ENCODE measurements around the gene NDUFS1. TPM values are rescaled to one million over a fixed set of nuclear protein-coding genes. Genes with fewer than 3 reads are reported as not detected.
"Not testable (repeated sequence)": the region's sequence is repeated elsewhere in the genome, so short reads cannot be mapped to it uniquely, and the experiment has no call there.

The NDUFS1 gene
- total RNA-seq, 2 donors from 2014 or later = 30.9 to 35.2 TPM

- no peak overlapping the region for H3K4me3 Mint-ChIP-seq
- no peak overlapping the region for H3K27ac Mint-ChIP-seq
- no peaks in the 10 kb centered on the region for H3K4me1 Mint-ChIP-seq
- H3K9me3 ChIP-seq (ENCODE audit: control insufficient read depth, low read length, poor library complexity, severe bottlenecking) = no peaks in the 10 kb centered on the region
- no peaks in the 10 kb centered on the region for H3K27me3 Mint-ChIP-seq
- no peak for DNase-seq
- H3K36me3 Mint-ChIP-seq (ENCODE audit: low read depth) = no peaks in the 10 kb centered on the region
- ATAC-seq = no peak
These were observed 47.1 kb downstream of the NDUFS1 start for GRCh38 chr2:206112108-206112507.

GRCh38 chr2:206108713-206109112 lies 50.5 kb downstream of the NDUFS1 start:
- Mint-ChIP-seq H3K36me3 (ENCODE audit: low read depth) (no peaks in the 10 kb centered on the region), H3K27ac (no peak overlapping the region), H3K27me3 (no peaks in the 10 kb centered on the region), H3K4me3 (no peak overlapping the region), H3K4me1 (no peaks in the 10 kb centered on the region)
- H3K9me3 ChIP-seq (ENCODE audit: control insufficient read depth, low read length, poor library complexity, severe bottlenecking) = no peaks in the 10 kb centered on the region
- ATAC-seq (no peak), DNase-seq (no peak)

GRCh38 chr2:206105541-206105940 lies 53.7 kb downstream of the NDUFS1 start:
- H3K4me3 Mint-ChIP-seq = no peak overlapping the region
- no peak for ATAC-seq
- H3K27ac Mint-ChIP-seq = peak overlapping the region; percentile 19
- no peak for DNase-seq
- H3K9me3 ChIP-seq (ENCODE audit: control insufficient read depth, low read length, poor library complexity, severe bottlenecking) = no peaks in the 10 kb centered on the region
- H3K36me3 Mint-ChIP-seq (ENCODE audit: low read depth) = no peaks in the 10 kb centered on the region
- H3K27me3 Mint-ChIP-seq = no peaks in the 10 kb centered on the region
- no peaks in the 10 kb centered on the region for H3K4me1 Mint-ChIP-seq

- no peak overlapping the region for H3K27ac Mint-ChIP-seq
- no peak for DNase-seq
- H3K9me3 ChIP-seq (ENCODE audit: control insufficient read depth, low read length, poor library complexity, severe bottlenecking) = no peaks in the 10 kb centered on the region
- H3K4me1 Mint-ChIP-seq = no peaks in the 10 kb centered on the region
- no peaks in the 10 kb centered on the region for H3K27me3 Mint-ChIP-seq
- H3K36me3 Mint-ChIP-seq (ENCODE audit: low read depth) = no peaks in the 10 kb centered on the region
- H3K4me3 Mint-ChIP-seq = no peak overlapping the region
- ATAC-seq = no peak
These were observed 54.2 kb downstream of the NDUFS1 start for GRCh38 chr2:206105038-206105437.

- H3K27ac Mint-ChIP-seq; H3K9me3 ChIP-seq (ENCODE audit: control insufficient read depth, low read length, poor library complexity, severe bottlenecking); H3K27me3 Mint-ChIP-seq; ATAC-seq; H3K4me1 Mint-ChIP-seq; H3K4me3 Mint-ChIP-seq; DNase-seq; H3K36me3 Mint-ChIP-seq (ENCODE audit: low read depth): not testable (repeated sequence)
These were observed 60.4 kb downstream of the NDUFS1 start for GRCh38 chr2:206098872-206099271.

GRCh38 chr2:206098471-206098870 lies 60.8 kb downstream of the NDUFS1 start:
- Mint-ChIP-seq H3K4me3 (no peak overlapping the region), H3K36me3 (ENCODE audit: low read depth) (no peaks in the 10 kb centered on the region), H3K27ac (no peak overlapping the region), H3K4me1 (no peaks in the 10 kb centered on the region), H3K27me3 (no peaks in the 10 kb centered on the region)
- DNase-seq (no peak), ATAC-seq (no peak)
- H3K9me3 ChIP-seq (ENCODE audit: control insufficient read depth, low read length, poor library complexity, severe bottlenecking) = no peaks in the 10 kb centered on the region

GRCh38 chr2:206096876-206097275 lies 62.4 kb downstream of the NDUFS1 start:
- Mint-ChIP-seq H3K27ac (no peak overlapping the region), H3K4me1 (peaks cover 2% of the 10 kb centered on the region), H3K27me3 (no peaks in the 10 kb centered on the region), H3K4me3 (no peak overlapping the region), H3K36me3 (ENCODE audit: low read depth) (peaks cover 2% of the 10 kb centered on the region)
- H3K9me3 ChIP-seq (ENCODE audit: control insufficient read depth, low read length, poor library complexity, severe bottlenecking) = no peaks in the 10 kb centered on the region
- no peak for DNase-seq
- no peak for ATAC-seq

GRCh38 chr2:206095536-206096332 lies 63.5 kb downstream of the NDUFS1 start:
- ATAC-seq (no peak), DNase-seq (no peak)
- Mint-ChIP-seq H3K4me1 (peaks cover 2% of the 10 kb centered on the region), H3K27me3 (no peaks in the 10 kb centered on the region), H3K36me3 (ENCODE audit: low read depth) (peaks cover 2% of the 10 kb centered on the region), H3K4me3 (no peak overlapping the region), H3K27ac (no peak overlapping the region)
- H3K9me3 ChIP-seq (ENCODE audit: control insufficient read depth, low read length, poor library complexity, severe bottlenecking) = no peaks in the 10 kb centered on the region

GRCh38 chr2:206092297-206092696 lies 66.9 kb downstream of the NDUFS1 start:
- Mint-ChIP-seq H3K27me3 (no peaks in the 10 kb centered on the region), H3K27ac (no peak overlapping the region), H3K4me1 (peaks cover 3% of the 10 kb centered on the region)

GRCh38 chr2:206088248-206088647 lies 71.0 kb downstream of the NDUFS1 start:
- no peaks in the 10 kb centered on the region for H3K9me3 ChIP-seq (ENCODE audit: control insufficient read depth, low read length, poor library complexity, severe bottlenecking)
- H3K27ac Mint-ChIP-seq = no peak overlapping the region
- H3K27me3 Mint-ChIP-seq = no peaks in the 10 kb centered on the region
- peaks cover 4% of the 10 kb centered on the region for H3K36me3 Mint-ChIP-seq (ENCODE audit: low read depth)
- H3K4me3 Mint-ChIP-seq = no peak overlapping the region
- no peak for DNase-seq
- no peak for ATAC-seq
- peaks cover 21% of the 10 kb centered on the region for H3K4me1 Mint-ChIP-seq

More at GRCh38 chr2:206092297-206092696, 66.9 kb downstream of the NDUFS1 start:
- DNase-seq (no peak), ATAC-seq (no peak)
- no peaks in the 10 kb centered on the region for H3K9me3 ChIP-seq (ENCODE audit: control insufficient read depth, low read length, poor library complexity, severe bottlenecking)
- H3K36me3 Mint-ChIP-seq (ENCODE audit: low read depth) = peaks cover 2% of the 10 kb centered on the region
- H3K4me3 Mint-ChIP-seq = no peak overlapping the region

- Mint-ChIP-seq H3K36me3 (ENCODE audit: low read depth) (peaks cover 2% of the 10 kb centered on the region), H3K4me3 (peak overlapping the region; percentile 88), H3K27me3 (no peaks in the 10 kb centered on the region), H3K4me1 (peaks cover 18% of the 10 kb centered on the region), H3K27ac (peak overlapping the region; percentile 99)
- DNase-seq (no peak), ATAC-seq (no peak)
- H3K9me3 ChIP-seq (ENCODE audit: control insufficient read depth, low read length, poor library complexity, severe bottlenecking) = no peaks in the 10 kb centered on the region
These were observed 72.4 kb downstream of the NDUFS1 start for GRCh38 chr2:206086716-206087350.

- H3K4me1 Mint-ChIP-seq = peaks cover 25% of the 10 kb centered on the region
- peak within 1 kb of the TSS; percentile 99 for H3K27ac Mint-ChIP-seq
- H3K36me3 Mint-ChIP-seq (ENCODE audit: low read depth) = peaks cover 2% of the 10 kb centered on the region
- ATAC-seq = peak; percentile 96
- peak; percentile 62 to 71 (median 65) for DNase-seq
- no peaks in the 10 kb centered on the region for H3K9me3 ChIP-seq (ENCODE audit: control insufficient read depth, low read length, poor library complexity, severe bottlenecking)
- peak within 1 kb of the TSS; percentile 98 for H3K4me3 Mint-ChIP-seq
- H3K27me3 Mint-ChIP-seq = no peaks in the 10 kb centered on the region
These were observed 73.3 kb downstream of the NDUFS1 start, which contains the start of gene INO80D for GRCh38 chr2:206085742-206086445. INO80D (minus strand) TSS chr2:206086174; CDS start chr2:206063016, 23,158 bp downstream.

All from T-helper 17 cell (primary cell).